Stimulated activated CD4-positive, alpha-beta T cell treated with anti-CD3 and anti-CD28 coated beads, TNF-alpha, amount 100 ng/mL, for 24 hours (primary cell): ENCODE measurements around the gene TBX1.

Source experiments
- DNase-seq, 3 experiments: peaks; one replicate each; pipeline ENCODE4 v3.0.0-alpha.2; 2020; ENCODE audit warnings: low read depth in 3 of 3

The TBX1 gene

DNA sequence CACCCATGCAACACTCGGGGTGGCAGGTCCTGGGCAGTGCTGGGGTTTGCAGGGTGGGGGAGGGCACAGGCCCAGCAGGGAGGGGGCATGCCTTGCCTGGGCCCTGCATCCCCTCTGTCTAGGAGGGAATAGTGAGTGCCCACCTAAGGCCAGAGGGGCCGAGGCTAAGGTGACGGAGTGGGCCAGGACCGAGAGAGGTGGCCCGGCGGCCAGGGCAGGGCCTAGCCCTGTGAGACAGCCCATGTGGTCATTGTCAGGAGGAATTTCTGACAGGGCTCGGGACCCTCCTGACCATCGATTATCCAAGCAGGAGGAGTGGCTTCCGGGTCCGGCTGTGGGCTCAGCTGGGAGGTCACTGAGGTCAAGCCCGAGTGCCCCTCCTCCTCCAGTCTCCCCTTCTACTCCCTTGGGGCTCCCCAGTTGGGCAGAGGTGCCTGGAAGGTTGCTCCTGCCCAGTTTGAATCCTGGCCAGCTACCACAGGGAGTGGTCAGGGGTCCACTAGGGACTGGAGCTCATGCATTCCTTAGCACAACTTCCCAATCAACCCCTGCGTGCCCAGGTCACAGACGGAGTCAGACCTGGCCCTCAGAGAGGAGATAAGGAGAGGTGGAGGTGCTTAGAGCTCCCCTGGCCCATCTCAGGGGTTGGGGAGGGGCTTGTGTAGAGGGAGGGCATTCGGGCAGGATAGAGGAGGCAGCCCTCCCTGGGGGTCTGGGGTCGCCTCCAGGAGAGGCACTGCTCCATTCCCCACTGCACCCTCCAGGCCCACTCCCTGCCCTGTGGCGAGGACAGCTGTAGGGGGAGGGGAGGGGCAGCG is 22.5 kb upstream of the TBX1 start:
- no peak for DNase-seq

DNA sequence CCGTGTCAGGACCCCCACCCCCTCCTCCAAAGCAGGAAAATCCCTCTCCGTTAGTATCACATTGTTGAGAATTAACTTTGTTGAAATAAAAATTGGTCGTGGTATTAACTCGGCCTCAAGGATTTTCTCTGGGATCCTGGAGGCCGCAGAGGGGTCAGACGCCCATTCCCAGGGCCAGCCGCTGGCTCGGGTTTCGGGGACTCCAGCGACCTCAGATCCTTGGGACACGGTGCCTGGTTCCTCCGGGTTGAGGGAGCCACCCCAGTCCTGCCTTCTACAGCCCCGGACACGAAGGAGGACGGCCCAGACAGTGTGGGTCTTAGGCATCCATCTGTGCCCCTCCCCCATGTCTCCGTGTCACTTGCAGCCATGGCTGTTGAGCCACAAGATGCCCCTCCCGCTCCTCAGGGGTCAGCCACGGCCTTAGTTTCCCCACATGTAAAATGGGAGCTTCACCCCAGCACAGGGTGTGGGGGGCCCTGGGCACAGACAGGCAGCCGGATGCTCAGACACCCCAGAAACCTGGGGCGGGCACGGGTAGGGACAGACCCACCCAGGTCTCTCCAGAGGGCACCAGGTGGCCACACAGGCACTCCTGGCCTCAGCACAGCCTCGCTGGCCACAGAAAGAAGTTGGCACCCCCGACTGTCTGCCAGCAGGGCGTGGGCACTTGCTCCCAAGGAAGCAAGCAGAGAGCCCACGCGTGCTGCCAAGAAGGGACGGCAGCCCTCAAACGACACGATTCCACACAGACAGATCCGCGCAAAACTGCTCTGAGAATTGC is 21.7 kb upstream of the TBX1 start:
- no peak for DNase-seq

GRCh38 chr22:19739448-19739895 is 21.1 kb upstream of the TBX1 start:
- no peak for DNase-seq

- DNase-seq: no peak
Observed at GRCh38 chr22:19739911-19740449, 20.6 kb upstream of the TBX1 start.

GRCh38 chr22:19740586-19740985 is 20.0 kb upstream of the TBX1 start:
- DNase-seq: no peak

- DNase-seq: no peak
Observed at GRCh38 chr22:19741053-19741452, 19.5 kb upstream of the TBX1 start.

GRCh38 chr22:19742160-19743066 is 18.2 kb upstream of the TBX1 start:
- DNase-seq: no peak

DNA sequence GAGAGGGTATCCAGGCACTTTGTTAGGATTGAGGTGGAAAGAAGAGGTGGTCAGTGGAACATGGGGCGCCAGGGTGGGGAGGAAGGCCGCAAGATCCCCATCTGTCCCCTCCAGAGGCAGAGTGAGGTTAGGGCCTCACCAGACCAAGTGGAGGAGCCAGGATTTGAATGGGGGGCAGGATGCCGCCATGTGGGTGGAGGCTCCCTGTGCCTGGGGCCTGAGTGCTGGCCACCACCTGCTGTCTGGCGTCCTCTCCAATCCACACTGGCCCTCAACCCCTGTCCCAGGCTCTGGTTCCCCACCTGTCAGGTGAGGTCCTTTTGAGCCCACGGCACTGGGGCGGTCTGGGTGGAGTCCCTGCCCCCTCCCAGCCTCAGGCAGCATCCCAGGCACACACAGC is 17.5 kb upstream of the TBX1 start:
- no peak for DNase-seq

DNA sequence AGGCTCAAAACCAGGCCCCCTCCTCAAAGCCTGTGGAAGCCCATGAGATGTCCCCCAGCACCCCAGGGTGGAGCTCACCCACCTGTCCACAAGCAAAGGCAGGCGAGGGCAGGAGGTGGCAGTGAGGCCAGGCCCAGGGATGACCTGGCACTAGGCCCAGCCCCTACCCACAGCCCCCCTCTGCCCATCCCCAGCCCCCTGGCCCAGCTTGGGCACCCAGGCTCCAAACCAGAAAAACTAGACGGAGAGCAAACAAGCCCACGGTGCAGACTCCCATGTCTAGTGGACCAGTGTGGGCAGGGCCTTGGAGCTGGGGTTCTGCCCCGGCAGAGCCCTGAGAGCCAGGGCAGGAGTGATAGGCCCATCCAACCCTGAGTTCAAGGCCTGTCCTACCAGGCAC is 16.9 kb upstream of the TBX1 start:
- no peak for DNase-seq

DNA sequence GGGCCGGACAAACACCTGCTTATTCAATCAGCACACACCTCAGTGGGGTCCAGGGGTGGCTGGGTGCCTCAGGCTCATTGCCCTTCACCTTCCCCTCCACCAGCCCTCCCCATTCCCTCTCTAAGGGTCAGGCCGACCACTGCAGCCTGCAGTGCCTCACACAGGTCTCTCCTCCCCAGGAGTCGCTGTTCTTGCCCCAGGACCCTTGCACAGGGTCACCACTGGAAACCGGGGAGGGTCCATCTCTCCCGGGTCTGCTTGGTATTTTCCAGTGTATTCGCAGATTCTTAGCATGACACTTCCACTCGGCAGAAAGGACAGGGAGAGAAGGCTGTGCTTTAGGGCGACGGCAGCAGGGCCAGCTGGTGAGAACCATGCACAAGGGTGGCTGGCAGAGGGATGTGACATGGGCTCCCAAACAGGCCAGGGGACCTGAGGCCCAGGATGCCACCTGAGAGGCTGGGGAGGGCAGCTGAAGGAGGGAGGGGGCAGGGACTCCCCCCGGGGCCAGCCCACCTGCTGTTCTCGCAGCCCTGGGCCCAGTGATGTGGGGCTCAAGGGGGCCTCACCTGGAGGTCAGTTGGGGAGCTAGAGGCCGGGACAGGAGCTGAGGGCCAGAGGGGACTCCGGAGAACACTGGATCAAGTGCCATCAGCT is 16.1 kb upstream of the TBX1 start:
- no peak for DNase-seq

GRCh38 chr22:19745155-19746101 is 15.2 kb upstream of the TBX1 start:
- DNase-seq: no peak

GRCh38 chr22:19746726-19747125 is 13.9 kb upstream of the TBX1 start:
- no peak for DNase-seq

DNA sequence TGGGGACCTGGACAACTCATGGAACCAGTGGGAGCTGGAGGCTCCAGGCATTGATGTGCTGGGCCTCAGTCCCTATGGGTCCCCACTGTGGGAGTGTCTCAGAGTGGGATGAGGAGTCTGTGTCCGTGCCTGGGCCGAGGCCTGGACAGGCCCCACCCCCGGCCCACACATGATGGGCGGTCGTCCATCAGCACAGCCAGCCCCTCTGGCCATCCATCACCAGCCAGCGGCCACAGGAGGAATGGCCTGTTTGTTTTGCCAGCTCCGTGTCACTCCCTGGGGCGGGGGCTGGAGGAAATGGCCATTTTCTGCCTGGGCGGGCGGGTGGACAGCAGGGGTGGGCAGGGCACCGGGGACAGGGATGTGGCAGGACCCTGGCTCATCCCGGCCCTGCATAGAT is 13.0 kb upstream of the TBX1 start:
- DNase-seq: no peak

- DNase-seq: no peak
Observed at GRCh38 chr22:19748139-19748538, 12.4 kb upstream of the TBX1 start.

DNA sequence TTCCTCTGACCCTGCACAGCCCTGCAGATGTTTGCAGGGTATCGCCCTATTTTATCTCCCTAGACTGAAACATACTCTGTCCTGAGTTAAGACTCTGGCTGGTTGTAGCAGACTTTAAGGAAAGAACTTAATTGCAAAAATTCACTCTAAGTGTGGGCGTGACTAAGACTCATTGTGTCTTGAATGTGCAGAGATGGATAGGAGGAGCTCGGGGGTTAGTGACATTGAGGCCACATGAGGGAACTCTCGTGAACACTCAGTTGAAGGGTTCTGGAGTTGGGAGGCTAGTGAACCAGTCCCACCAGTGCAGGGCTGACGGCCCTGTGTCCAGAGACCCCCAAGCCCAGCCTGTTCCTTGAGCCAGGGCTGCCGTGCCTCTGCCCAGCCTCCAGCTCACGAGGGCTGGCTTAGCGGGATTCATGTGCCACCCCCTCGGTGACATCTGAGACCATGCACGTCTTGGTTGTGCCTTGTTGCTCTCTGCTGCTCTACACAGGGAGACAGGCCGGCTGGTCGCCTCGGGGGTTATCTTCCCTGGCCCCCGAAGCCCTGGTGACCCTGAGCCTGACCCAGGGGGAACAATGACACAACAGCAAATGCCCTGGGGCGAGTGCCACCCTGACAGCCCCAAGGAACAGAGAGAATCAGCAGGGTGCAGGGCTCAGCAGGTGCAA is 11.4 kb upstream of the TBX1 start:
- no peak for DNase-seq

GRCh38 chr22:19749876-19750275 is 10.7 kb upstream of the TBX1 start:
- DNase-seq: no peak

DNA sequence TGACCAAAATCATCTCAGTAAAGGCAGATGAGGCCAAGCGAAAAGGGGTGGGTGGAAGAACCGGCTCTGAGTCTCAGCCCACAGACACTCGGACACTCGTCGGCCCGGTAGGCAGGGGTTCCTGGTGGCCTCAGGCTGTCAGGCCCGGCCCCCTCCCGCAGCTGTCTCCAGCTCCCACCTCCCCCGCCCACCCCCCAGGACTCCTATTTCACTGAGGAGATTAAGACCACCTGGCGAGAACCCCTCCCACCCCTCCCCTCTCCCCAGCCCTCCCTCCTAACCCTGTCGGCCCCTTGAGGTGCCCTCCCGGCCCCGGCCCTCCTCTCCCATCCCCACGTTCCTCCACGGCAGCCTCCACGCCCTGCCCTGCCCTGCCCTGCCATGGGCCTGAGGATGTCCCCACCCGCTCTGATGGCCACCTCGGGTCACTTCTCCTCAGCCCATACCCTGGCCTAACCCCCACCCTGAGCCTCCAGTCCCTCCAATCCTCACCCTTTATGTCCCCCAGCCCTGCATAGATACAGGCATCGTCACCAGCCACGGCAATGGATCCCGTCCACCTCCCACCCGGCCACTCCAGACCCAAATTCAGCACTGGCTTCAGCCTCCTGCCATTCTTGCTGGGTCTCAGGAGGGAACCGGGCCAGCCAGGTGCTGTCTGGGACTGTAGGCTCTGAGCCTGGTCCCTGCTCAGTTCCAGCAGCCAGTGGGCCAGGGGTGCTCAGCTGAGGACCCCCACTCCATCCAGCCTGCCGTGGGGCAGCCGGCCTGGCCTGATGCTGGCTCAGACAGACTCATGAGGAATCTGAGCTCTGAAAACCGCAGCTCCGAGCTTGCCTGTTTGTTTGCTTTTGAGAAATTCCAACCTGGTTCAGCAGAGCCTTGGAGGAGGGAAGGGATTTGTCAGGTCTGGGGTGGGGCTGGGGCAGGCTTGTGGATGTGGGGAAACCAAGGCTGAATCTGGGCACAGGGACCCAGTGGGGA is 9.8 kb upstream of the TBX1 start:
- no peak for DNase-seq

DNA sequence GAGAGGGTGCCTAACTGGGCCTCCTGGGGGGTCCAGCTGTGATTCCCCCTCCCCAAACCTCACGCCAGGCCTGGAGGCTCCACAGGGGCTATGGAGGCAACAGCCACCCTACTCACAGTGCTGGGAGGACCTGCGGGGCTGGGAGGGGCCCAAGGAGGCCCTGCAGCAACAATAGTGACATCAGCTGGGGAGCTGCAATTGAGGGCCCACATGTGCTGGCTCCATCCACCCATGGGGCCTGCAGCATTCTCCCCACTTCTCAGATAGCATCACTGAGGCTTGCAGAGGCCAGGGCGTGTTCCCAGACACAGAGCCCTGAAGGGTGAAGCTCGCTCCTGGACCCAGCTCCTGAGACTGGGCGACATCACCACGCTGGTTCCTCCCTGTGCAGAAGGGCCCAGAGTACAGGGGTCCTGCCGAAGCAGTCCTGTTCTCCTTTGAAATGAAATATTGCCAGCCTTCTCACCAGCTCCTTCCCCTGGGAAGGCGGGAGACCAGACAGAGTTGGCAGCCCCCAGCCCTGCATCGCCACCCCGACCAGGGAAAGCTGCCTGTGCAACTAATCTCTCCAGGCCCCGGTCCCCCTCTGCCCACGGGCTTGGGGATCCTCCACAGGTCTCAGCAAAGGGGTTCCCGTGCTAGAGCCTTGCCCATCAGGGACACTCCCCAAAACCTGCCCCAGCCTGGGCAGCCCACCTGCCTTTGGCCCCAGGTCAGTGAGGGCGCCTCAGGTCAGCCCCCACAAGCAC is 8.9 kb upstream of the TBX1 start:
- DNase-seq: no peak
